ENCODE data around the gene DRAP1.

Gene DRAP1

DNA sequence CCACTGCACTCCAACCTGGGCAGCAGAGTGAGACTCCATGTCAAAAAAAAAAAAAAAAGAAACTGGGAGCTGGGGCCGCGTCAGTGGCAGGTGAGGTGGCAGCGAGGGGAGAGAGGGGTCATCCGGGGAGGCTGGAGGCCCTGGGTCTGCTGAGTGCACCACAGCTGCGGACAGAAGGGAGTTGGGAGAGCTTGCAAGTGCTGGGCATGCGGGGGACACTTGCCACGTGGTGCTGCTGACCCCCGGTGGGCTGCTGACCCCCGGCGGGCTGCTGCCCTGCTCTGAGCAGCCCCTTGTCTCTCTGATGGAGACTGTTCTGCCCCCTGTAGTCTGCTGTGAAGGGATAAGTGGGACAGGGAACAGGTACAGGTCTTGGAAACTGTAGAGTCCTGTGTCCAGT, 2.6 kb downstream of the DRAP1 start:
- TF ChIP-seq GATA3 (IDR thresholded peaks at IDR 0.05; ENCODE audit: low read depth, low read length) (no peak), GATA2 (IDR thresholded peaks at IDR 0.05; ENCODE audit: low read depth, low read length) (no peak)

DNA sequence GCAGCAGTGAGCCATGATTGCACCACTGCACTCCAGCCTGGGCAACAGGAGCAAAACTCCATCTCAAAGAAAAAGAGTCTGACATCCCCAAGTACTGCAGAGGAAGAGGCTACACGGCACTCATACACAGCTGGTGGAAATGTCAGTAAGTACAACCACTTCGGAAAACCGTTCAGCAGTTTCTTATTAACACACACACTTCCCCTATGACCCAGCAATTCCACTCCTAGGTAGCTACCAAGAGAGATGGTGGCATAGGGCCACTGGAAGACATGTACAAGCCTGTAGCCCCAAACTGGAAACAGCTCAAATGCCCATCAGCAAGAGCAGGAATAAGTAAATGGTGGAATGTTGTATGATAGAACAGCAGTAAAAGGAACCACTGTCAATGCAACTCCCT, 3.3 kb downstream of the DRAP1 start:
- TF ChIP-seq GATA2 (IDR thresholded peaks at IDR 0.05; ENCODE audit: low read depth, low read length) (no peak), GATA3 (IDR thresholded peaks at IDR 0.05; ENCODE audit: low read depth, low read length) (no peak)

DNA sequence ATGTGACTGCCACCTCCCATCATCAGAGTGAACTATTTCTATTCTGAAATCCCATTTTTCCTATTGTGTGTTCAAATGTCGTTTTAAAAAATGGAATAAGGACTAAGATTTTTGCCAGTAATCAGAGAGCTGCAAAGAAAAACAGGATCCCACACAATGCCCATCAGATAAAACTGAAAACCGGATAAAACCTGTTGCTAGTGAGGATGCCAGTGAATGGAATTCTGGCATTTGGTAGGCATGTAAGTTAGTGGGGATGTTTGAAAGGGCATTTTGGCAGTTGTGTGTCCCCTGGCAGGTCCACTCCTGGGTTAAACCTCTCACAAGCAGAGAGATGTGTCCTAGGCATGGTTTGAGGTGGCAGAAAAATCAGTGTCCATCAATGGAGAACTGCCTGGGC, 6.2 kb downstream of the DRAP1 start:
- TF ChIP-seq GATA3 (IDR thresholded peaks at IDR 0.05; ENCODE audit: low read depth, low read length) (no peak), GATA2 (IDR thresholded peaks at IDR 0.05; ENCODE audit: low read depth, low read length) (peak; percentile 18; the same call in 1 of the 2 replicates)

DNA sequence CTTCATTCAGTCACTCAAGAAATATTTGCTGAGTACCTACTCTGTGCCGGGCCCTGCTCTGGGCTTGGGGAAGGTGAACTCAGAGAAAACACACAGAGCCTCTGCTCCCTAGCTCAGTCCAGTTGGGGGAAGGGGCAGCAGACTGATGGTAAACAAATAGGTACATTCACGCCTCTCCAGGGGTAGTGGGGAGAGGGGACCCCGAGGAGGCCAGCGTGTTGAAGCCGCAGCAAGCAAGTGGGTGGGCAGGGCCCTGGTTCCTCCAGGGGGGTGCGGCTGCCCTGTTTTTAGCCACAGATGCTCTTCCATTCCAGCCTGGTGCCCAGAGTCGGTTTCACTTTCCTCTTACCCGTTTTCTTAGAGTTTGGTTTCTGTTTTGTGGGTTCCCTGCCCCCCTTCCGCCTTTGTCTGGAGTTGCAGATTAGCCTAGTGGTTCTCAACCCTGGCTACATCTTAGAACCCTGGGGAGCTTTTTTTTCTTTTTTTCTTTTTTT, 8.7 kb downstream of the DRAP1 start:
- TF ChIP-seq GATA2 (IDR thresholded peaks at IDR 0.05; ENCODE audit: low read depth, low read length) (no peak), GATA3 (IDR thresholded peaks at IDR 0.05; ENCODE audit: low read depth, low read length) (no peak)

DNA sequence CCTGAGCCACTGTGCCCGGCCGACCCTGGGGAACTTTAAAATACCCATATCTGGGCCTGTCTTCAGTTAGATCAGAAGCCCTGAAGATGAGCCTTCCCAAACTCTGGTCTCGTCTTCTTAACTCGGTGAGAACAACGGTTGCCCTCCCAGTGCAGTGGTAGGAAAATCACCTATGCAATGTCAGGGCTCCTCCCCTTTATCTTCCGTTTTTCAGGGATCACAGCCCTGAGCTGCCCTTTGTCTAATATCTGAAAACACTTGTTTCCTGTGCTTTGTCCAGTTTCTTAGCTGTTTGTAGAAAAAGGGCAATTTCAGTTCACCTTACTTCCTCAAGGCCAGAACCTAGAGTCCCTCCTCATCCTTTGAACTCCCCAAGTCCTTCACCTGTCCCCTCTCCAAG, 9.4 kb downstream of the DRAP1 start:
- no peak for TF ChIP-seq GATA3 (IDR thresholded peaks at IDR 0.05; ENCODE audit: low read depth, low read length)
- no peak for TF ChIP-seq GATA2 (IDR thresholded peaks at IDR 0.05; ENCODE audit: low read depth, low read length)

DNA sequence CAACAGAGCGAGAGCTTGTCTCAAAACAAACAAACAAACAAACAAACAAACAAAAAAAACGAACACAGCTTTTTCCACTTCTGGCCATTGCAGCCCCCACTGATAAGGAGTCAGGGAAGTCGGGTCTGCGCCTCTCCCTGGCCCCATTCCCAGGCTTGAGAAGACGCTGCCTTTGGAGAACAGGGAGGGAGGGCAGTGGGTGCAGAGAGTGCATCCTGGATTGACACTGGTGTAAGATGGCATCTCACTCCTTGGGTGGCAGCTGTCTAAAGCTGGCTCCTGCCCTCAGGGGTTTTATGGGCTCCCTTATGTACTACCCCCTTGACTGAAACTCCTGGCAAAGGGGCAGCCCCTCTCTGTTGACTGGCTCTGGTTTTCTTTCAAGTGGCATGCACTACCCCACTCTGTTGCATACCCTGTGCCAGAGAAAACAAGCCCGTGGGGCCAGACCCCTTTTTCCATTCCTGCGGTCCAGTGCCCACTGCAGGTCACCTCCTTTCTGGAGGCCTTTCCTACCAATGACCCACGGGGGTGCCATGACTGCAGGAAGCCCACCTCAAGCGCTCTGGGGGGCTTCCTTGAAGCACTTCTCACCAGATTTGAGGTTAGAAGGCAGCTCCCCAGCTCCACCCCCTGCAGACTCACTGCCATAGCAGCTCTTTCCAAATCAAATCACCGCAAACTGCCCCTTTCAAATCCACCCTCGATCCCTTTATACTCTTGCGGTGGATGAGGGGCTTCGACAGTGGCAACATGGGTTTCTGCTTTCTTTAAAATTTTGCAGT, 12.7 kb downstream of the DRAP1 start:
- no peak for TF ChIP-seq GATA3 (IDR thresholded peaks at IDR 0.05; ENCODE audit: low read depth, low read length)
- no peak for TF ChIP-seq GATA2 (IDR thresholded peaks at IDR 0.05; ENCODE audit: low read depth, low read length)

DNA sequence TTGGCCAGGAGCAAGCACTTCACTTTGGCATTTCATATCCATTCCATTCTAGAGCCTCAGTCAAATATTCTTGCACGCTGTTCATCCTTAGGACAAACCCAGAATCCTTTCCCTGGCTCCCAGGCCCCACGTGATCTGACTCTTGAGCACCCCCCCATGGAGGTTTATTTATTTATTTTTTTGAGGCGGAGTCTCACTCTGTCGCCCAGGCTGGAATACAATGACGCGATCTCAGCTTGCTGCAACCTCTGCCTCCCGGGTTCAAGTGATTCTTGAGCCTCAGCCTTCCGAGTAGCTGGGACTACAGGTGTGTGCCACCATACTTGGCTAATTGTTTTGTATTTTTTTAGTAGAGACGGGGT, 13.3 kb downstream of the DRAP1 start:
- no peak for TF ChIP-seq GATA3 (IDR thresholded peaks at IDR 0.05; ENCODE audit: low read depth, low read length)
- TF ChIP-seq GATA2 (IDR thresholded peaks at IDR 0.05; ENCODE audit: low read depth, low read length) = no peak

DNA sequence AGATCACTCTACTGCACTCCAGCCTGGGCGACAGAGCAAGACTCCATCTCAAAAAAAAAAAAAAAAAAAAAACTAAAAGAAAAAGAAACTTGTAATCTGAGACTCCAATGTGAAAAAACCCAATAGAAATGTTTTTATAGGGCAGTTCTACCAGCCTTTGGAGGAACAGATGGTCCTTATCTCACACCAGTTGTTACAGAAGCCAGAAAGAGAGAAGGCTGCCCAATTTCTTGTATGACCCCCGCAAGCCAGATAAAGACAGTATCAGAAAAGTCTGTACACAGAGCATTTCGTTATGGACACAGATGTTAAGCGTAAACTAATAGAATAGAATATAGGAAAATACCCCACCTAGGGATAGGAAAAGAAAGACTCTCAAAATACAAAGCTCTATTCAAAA, 14.8 kb downstream of the DRAP1 start:
- TF ChIP-seq GATA2 (IDR thresholded peaks at IDR 0.05; ENCODE audit: low read depth, low read length) = no peak
- TF ChIP-seq GATA3 (IDR thresholded peaks at IDR 0.05; ENCODE audit: low read depth, low read length) = no peak

DNA sequence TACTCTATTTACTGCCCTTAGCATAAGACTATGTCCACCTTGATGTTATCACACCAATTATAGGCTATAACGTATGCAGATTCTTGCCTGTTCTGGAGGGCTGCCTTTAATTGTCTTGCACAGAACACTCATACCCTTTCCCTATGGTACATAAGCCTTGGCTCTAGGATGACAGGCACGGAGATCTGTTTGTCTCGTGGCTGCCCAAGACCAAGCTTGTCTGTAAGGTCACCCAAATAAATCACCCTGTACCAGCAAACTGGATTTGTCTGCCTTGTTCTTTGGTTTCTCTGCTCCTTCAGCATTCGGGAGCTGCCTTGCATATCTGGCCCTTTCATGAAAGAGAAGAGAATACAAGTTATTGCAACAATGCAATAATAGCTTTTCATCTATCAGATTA, 18.5 kb downstream of the DRAP1 start:
- TF ChIP-seq GATA2 (IDR thresholded peaks at IDR 0.05; ENCODE audit: low read depth, low read length) = no peak
- no peak for TF ChIP-seq GATA3 (IDR thresholded peaks at IDR 0.05; ENCODE audit: low read depth, low read length)

DNA sequence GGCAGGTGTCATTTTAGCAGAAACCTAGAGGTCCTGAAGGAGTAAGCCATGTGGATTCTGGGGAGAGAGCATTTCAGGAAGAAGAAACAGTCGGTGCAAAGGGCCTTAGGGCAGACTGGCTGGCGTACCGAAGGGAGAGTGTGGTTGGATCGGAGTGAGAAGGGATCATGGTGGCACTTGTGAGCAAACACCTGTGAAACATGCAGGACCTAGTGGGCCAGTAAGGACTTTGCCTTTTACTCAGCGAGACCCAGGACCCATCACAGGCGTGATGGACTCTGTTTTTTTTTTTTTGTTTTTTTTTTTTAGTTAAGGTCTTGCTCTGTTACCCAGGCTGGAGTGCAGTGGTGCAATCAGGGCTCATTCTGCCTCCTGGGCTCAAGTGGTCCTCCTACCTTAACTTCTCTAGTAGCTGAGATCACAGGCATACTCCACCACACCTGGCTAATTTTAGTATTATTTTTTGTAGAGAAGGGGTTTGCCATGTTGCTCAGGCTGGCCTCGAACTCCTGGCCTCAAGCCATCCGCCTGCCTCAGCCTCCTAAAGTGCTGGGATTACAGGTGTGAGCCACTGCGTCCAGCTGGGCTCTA, 22.6 kb downstream of the DRAP1 start:
- TF ChIP-seq GATA3 (IDR thresholded peaks at IDR 0.05; ENCODE audit: low read depth, low read length) (no peak), GATA2 (IDR thresholded peaks at IDR 0.05; ENCODE audit: low read depth, low read length) (no peak)

DNA sequence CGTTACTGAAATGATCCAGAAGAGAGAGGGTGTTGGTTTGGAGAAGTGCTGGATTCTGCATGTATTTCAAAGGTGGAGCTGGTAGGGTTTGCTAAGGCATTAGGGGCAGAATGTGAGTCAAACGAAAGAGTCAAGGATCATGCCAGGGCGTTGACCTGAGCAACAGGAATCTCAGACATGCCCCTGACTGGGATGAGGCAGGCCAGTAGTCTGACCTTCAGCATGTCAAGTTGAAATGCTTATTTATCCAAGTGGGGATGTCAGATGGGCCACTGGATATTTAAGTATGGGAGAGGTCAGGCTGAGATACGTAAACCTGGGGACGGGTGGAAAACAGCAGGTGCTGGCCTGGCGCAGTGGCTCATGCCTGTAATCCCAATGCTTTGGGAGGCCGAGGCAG, 23.3 kb downstream of the DRAP1 start:
- TF ChIP-seq GATA3 (IDR thresholded peaks at IDR 0.05; ENCODE audit: low read depth, low read length) = no peak
- no peak for TF ChIP-seq GATA2 (IDR thresholded peaks at IDR 0.05; ENCODE audit: low read depth, low read length)

DNA sequence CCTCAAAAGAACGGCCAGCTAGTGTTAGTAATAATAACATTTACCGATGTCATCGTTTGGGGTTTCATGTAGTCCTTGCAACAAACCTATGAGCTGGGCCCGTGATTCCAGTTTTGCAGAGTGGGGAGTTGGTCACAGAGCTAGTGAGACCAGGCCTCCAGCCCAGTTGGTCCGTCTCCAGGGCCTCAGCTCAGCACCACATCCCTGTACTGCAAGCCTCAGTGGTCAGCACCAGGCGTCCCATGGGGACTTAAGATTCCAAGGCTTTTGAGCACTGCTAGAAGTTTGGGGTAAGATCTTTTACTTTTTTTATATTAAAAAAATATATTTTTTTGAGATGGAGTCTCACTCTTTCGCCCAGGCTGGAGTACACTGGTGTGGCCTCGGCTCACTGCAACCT, 25.0 kb downstream of the DRAP1 start:
- no peak for TF ChIP-seq GATA3 (IDR thresholded peaks at IDR 0.05; ENCODE audit: low read depth, low read length)
- TF ChIP-seq GATA2 (IDR thresholded peaks at IDR 0.05; ENCODE audit: low read depth, low read length) = no peak

DNA sequence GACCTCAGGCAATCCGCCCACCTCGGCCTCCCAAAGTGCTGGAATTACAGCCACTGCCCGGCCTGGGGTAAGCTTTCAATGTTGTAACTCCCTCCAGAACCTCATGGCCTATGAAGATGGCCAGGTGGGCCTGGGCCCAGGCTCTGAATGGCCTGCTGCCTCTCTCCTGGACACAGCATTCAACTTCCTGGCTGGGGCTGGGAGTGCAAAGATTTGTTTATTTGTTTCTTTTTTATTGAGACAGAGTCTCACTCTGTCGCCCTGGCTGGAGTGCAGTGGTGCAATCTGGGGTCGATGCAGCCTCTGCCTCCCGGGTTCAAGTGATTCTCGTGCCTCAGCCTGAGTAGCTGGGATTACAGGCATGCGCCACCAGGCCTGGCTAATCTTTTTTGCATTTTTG, 25.5 kb downstream of the DRAP1 start:
- TF ChIP-seq GATA2 (IDR thresholded peaks at IDR 0.05; ENCODE audit: low read depth, low read length) (no peak), GATA3 (IDR thresholded peaks at IDR 0.05; ENCODE audit: low read depth, low read length) (no peak)

DNA sequence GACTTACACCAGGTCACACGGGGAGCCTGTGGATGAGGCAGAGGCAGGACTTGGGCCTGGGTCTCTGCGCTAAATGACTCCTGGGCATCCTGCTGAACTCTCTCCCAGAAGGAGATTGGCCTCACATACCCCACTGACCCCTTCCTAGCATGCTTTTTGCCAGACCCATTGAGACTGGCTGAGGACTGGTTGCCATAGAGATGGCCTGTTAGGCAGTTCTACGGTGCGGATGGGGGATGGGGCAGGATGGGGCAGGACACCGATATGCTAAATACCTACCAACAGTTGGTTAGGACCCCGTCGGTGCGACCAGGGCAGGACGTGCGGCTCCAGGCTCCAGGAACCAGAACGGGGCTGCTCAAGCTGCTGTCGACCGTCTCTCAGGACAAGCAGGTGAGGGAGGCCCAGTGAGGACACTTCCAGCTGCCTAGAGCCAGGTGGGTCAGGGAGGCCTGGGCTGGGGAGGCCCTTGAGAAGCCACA, 26.2 kb downstream of the DRAP1 start, which contains the start of gene TSGA10IP:
Gene TSGA10IP, plus strand, starts transcription at position 51 of the 482 bp plus-strand sequence. Its CDS starts 196 bp downstream, at position 247.
- no peak for TF ChIP-seq GATA2 (IDR thresholded peaks at IDR 0.05; ENCODE audit: low read depth, low read length)

DNA sequence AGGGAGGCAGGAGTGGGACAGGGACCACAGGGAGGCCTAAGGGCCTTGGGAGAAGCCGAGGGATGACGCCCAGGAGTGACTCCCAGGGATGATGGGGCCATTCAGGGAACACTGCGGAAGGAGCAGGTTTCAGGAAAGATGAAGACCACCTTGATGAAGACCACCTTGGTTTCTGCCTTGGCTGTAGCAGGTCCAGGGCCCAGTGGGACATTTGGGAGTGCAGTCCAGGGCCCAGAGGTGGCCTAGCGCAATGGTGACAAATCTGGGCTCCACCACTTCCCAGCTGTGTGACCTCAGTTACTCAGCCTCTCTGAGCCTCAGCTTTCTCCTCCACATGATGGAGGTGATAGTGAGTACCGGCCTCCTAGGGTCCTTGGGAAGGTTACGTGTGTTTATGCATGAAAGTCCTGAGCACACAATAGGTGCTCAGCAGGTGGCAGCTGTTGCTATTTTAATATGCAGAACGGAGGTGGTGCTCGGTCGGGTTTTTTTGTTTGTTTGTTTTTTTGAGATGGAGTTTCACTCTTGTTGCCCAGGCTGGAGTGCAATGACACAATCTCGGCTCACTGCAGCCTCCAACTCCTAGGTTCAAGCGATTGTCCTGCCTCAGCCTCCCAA, 26.8 kb downstream of the DRAP1 start:
- TF ChIP-seq GATA3 (IDR thresholded peaks at IDR 0.05; ENCODE audit: low read depth, low read length) = no peak
- no peak for TF ChIP-seq GATA2 (IDR thresholded peaks at IDR 0.05; ENCODE audit: low read depth, low read length)
